SIG-M5 treated with dmso at 0.1 percent for 504 hours (cell line): ENCODE data around the gene ZNF791.
A peak's percentile ranks its signal among the peaks of the same experiment; 100 is the strongest.
"Not testable (repeated sequence)": the region's sequence is repeated elsewhere in the genome, so short reads cannot be mapped to it uniquely, and the experiment has no call there.

Experiments
- DNase-seq: peaks from one replicate; lab custom pipeline; 2025; ENCODE audit not compliant: unreplicated experiment; lab: John Stamatoyannopoulos, UW

The ZNF791 gene

DNA sequence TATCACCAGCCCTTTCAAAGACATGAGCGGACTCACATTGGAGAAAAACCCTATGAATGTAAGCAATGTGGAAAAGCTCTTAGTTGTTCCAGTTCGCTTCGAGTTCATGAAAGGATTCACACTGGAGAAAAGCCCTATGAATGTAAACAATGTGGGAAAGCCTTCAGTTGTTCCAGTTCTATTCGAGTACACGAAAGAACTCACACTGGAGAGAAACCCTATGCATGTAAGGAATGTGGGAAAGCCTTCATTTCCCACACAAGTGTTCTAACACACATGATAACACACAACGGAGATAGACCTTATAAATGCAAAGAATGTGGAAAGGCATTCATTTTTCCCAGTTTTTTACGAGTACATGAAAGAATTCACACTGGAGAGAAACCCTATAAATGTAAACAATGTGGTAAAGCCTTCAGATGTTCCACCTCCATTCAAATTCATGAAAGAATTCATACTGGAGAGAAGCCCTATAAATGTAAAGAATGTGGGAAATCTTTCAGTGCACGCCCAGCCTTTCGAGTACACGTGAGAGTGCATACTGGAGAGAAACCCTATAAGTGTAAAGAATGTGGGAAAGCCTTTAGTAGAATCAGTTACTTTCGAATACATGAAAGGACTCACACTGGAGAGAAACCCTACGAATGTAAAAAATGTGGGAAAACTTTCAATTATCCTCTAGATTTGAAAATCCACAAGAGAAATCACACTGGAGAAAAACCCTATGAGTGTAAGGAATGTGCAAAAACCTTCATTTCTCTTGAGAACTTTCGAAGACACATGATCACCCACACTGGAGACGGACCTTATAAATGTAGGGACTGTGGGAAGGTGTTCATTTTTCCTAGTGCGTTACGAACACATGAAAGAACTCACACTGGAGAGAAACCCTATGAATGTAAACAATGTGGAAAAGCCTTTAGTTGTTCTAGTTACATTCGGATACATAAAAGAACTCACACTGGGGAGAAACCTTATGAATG lies 17.6 kb downstream of the ZNF791 start:
- no peak for DNase-seq

DNA sequence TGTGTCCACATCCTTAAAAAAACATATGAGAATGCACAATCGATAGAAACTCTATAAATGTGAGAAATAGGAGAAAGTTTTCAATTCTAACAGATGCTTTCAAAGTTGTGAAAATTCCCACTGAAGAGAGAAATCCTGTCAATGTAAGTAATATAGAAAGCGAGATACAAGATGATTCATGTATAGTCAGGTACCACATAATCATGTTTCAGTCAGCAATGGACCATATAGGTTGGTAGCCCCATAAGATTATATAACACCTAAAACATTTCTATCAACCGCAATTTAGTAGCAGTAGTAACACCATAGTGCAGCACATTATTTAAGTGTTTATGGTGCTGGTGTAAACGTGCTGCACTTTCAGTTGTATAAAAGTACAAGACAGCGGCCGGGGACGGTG lies 18.5 kb downstream of the ZNF791 start:
- DNase-seq: no peak

DNA sequence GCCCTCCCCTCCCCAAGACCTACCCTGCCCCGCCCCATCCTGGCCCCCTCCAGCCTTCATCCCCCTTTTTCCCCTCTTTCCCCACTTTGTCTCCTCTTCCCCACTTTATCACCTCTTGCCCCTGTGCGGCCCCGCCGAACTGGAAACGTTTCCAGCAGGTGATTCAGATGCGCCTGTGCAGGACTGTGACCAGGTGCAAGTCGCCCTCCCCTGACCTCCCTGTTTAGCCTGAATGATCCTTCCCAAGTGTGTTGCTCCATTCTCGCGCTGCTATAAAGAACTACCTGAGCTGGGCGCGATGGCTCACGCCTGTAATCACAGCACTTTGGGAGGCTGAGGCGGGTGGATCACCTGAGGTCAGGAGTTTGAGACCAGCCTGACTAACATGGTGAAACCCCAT lies 25.9 kb downstream of the ZNF791 start:
- DNase-seq: no peak

DNA sequence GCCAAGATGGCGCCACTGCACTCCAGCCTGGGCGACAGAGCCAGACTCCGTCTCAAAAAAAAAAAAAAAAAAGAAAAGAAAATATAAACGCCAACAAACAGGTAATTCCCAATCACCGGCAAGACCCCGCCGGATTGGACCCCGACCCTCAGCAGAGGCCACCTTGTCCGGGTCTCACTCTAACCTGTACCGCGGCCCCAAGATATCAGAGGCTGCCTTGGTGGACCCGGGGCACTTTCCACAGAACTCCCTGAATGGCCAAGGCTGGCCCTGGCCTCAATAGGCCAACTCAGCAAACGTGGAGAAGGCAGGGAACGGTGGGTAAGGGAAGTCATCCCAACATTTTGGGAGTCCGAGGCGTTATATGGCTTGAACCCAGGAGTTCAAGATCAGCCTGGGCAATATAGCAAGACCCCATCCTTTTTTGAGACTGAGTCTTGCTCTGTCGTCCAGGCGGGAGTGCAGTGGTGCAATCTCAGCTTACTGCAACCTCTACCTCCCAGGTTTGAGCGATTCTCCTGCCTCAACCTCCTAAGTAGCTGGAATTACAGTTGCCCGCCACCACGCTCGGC lies 28.0 kb downstream of the ZNF791 start:
- no peak for DNase-seq

DNA sequence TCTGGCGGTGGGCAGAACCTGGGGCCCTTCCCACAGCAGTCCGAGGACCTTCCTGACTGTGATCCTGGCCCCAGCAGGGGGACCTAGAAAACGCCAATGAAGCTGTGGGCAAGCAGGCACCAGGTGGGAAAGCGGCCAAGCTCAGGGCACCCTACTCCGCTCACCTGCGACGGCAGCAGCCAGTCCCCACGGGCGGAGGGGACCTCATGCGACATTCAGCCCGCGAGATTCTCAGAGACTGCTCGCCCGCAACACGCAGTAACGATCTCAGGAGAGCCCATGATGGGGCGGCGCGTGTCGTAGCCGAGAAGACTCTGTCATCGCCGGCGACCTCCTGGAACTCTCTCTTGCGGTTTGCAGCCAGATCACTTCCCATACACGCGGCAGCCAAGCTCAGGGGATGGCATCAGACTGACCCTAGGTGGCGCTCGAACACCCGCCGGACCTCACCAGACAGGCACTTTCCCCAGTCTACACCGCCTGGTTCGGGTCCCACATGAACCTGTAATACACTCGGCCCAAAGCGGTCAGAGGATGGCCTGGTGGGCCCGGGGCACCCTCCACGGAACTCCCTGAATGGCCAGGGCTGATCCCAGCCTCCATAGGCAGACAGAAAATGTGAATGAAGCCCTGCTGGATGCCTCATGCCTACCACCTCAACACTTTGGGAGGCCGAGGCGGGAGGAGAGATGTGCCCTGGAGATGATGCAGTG lies 29.3 kb downstream of the ZNF791 start:
- no peak for DNase-seq

DNA sequence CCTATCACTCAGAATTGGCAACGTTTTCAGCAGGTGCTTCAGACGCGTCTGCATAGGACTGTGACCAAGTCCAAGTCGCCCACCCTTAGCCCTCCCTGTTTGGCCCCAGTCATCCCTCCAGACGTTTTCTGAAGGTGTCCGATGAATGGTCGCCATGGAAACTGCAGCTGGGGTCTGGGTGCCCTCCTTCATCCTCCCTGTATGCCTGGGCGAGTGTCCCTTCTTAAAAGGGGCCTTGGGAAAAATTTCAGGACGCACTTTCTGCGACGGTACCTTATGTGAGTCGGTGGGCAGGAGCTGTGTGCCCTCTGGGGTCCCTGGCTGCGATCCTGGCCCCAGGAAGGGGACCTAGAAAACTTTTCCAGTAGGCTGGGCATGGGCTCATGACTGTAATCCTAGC lies 30.7 kb downstream of the ZNF791 start:
- DNase-seq: no peak

DNA sequence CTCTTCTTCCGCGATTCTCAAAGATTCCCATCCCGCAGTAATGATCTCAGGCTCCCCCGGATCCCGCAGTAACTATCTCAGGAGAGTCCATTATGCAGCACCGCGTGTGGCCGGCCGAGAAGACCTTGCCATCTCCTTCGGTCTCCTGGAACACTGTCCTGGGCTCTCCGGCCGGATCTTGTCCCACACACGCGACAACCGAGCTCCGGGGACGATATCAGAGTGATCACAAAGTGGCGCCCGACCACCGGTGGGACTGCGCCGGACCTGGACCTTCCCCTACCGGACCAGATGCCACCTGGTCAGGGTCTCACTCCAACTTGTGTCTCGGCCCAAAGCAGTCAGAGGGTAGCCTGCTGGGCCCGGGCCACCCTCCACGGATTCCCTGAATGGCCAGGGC lies 31.8 kb downstream of the ZNF791 start:
- DNase-seq: no peak

DNA sequence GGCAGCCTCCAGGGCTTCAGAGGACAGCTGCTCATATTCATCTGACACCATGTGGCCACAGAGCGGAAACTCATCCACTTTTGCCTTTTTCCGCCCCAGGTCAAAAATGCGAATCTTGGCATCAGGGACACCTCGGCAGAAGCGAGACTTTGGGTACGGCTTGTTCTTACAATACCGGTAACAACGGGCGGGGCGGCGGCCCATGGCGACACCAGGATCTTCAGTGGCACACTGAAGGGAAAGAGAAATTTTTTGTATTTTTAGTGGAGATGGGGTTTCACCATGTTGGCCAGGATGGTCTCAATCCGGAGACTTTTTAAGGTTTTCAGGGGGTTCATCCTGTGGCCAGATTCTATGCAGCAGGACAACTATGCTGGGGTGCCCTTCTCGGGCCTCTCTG lies 33.0 kb downstream of the ZNF791 start:
- not testable (repeated sequence) for DNase-seq

DNA sequence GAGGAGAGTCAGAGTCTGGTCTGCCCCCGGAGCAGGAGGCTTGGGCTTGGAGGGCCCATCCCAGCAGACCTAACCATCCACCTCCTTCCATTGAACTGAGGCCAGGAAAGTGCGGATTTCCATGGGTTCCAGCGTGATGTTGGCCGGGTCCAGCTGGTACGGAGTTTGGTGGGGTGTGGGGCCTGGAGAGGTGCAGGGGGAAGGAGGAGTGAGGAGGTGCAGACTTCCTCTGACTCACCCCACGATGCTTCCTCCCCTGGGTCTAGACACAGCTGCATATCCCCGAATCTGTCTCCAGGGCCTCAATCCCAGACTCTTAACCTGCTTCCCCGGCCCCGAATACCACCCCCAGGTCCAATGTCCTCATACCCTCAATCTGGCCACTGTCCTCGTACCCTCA lies 35.8 kb downstream of the ZNF791 start:
- no peak for DNase-seq

DNA sequence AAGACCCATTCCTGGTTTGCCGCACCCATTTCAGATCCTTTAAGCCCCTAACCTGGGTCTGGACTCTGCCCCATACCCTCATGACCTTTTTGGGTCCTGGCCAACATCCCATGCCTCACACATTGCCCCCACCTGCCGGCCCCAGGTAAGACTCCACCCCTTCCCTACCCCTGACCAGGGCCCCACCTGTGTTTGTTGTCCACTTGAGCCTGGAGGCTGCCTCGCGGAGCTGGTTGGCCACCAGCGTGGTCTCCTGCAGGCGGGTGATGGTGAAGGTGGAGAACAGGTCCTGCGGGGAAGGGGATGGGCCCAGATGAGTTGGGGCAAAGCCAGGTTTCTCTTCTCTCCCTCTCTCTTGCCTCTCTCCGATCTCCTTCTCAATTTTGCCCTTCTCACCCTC lies 36.3 kb downstream of the ZNF791 start:
- DNase-seq: no peak

DNA sequence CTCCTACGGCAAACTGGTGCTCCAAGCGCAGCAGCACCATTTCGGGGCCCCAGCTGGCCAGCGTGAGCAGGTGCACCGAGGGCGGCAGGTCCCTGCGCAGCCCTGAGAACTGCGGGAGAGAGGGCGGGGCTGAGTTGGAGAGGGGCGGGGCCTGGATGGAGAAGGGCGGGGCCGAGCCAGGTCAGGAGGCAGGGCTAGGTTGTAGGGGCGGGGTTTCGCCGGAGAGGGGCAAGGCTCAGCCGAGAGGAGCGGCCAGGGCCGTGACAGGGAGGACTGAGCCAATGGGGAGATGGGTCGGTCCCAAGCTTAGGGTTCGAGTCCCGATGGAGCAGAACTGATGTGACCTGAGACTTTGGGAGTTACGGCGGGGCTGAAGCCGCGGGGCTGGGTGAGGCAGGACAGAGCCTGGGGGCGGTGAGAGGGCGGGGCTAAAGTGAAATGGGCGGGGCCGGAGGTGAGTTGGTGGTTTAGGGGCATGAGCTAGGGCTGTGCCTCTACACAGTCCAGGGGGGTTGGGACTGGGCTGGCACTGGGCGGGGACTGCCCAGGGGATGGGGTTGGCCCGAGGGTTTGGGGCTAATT lies 36.9 kb downstream of the ZNF791 start:
- DNase-seq: no peak

DNA sequence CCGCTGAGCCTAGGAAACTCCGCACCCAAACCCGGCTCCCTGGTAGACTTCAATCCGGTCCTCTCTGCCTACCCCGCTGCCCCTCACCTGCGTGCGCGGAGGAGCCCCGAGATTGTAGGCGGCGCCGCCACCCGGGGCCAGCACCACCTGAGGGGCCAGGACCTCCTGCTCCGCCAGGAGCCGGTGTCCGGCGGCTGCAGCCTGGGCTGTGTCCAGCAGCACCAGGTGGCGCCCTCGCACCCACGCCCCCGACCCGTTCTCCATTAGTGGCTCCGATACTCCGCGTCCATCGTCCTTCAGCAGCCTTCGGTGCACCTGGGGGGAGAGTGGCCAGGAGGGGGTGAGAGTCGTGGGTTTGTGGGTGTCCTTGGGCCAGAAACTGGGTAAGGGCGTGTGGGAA lies 37.4 kb downstream of the ZNF791 start:
- DNase-seq: no peak

DNA sequence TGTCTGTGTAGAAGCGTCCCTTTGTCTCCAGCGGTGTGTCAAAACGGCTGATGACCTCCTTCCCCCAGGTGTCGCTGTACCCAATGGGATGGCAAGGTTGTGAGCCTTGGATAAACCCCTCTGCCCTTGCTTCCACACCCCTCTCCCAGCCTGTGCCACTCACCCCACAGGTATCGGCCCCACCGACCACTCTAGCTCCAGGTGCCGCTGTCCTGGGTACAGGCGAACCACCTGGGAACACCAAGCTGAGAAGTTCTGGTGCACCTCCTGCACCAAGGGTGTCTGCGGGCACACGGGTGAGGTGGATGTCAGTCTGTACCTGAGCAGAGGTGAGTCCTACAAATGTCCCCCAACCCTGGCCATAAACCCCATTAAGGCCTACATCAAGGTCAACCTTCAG lies 39.2 kb downstream of the ZNF791 start:
- DNase-seq: no peak

DNA sequence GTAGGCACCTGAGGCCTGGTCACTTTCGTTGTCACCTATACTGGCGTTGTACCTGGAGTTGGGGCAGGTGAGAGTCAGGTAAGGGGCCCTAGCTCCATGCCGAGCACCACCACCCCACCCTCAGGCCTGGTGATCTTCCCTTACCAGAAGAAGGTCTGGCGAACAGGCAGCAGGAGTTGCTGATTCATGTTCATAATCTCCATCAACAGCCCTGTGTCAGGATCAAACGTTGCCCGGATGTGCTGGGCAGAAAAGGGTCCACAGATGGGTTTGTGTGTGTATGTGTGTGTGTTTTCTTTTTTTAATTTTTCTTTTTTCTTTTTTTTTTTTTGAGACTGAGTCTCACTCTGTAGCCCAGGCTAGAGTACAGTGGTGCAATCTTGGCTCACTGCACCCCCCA lies 41.5 kb downstream of the ZNF791 start:
- no peak for DNase-seq

DNA sequence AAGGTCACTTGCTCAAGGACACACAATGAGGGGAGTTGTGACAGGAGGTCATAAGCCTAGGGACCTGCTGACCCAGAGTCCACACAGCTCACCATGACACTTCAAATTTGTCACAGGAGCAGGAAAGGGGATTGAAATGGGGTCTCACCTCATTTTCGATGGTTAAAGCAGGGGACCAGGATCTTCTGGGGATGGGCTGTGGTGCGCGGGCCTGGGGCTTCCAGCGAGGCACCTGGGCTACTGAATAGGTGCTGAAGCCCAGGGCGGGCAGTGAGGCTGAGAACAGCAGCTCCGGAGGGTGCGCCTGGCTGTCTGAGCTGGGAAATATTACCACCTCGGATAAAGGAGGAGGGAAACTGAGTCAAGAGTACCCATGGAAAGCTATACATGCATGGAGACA lies 44.8 kb downstream of the ZNF791 start:
- DNase-seq: no peak

DNA sequence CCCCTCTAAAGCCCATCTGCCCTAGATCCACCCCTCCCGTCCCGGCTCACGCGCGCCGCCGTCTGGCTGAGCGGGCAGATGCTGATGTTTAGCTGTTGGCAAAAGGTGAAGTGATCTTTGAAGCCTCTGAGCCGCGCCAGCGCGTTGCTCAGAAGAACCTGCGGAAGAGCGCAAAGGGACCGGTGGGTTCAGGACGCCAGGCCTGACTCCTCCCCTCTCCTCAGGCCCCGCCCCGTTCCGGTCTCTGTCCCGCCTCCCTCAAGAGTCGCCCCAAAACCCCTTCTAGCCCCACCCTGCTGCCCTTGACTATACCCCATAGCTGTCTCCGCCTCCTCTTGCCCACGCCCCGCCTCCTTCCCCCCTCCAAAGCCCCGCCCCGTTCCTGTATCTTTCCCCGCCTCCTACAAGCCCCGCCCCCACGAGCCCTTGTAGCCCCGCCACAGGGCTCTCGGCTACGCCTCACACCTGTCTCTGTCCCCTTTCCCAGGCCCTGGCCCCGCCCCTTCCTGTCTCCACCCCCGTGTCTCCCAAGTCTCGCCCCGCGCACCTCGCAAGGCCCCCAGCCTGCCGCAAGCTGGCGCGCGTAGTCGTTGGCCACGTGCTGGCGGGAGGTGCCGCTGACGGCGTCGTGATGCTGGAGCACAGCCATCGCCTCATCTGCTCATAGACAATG lies 46.3 kb downstream of the ZNF791 start:
- DNase-seq: no peak

DNA sequence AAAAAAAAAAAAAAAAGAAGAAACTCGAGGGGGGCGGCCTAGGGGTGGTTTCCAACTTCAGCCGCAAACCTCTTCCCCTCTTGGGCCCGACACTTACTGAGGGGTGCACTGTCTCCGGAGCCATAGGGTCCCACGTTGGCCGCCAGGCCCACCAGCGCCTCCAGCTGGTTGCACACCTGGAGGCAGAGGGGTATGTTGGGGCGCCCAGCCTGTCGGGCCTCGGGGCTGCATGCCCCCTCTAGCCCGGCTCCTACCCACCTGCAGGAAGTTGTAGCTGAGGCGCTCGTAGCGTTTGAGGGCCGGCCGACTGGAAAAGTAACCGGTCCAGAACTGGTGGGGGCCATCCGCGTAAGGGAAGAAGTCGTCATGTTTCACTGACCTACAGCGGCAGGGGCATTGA lies 47.2 kb downstream of the ZNF791 start:
- no peak for DNase-seq

DNA sequence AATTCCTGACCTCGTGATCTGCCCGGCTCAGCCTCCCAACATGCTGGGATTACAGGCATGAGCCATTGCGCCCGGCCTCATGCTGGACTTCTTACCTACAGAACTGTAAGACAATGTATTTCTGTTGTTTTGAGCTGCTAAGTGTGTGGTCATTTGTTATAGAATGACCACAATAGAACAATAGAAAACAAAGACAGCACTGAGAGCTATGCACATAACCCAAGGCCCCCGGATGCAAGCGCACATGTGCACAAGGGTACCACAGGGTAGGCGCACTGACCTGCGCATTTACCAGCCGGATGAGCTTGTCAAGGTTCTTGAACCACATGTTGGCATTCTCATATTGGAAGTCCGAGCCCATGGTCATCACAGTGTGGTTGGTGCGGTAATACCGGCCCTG lies 50.3 kb downstream of the ZNF791 start:
- no peak for DNase-seq

DNA sequence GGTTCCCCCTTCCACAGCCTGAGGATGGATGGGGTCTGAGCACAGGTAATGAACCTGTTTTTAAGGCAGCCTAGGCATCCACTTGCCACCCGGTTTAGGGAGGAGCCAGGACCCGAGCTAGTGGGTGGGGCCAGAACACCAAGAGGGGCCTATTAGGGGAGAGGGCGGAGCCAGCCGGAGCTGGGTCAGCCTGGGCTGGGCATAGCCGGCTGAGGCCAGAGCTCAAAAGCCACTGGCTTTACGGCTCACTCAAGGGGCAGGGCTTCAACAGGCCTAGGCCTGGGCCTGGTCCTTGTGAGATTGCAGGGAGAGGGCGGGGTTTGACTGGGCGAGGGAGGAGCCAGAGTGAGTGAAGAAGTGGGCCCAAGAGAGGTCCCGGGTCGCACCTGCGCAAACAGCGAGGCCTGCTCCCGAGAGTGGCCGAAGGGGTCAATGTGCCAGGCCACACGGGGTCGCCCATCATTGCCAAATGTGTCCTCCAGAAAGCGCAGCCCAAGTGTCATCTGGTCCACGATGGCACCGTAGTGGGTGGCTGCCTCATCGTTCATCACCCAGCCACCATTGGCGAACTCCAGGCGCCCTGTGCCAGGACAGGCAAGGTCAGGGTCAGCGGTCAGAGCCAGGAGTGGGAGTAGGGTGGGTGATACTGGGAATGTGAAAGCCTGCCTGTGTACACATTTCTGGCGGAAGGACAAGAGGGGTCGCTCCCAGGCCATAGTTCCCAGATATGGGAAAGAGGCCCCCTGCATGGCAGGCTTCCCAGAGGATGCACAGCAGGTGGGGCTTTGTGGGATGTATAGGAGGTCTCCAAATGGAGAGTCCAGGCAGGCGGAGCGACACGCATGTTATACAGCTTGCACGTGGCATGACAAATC lies 53.9 kb downstream of the ZNF791 start:
- peak; percentile 2 for DNase-seq

DNA sequence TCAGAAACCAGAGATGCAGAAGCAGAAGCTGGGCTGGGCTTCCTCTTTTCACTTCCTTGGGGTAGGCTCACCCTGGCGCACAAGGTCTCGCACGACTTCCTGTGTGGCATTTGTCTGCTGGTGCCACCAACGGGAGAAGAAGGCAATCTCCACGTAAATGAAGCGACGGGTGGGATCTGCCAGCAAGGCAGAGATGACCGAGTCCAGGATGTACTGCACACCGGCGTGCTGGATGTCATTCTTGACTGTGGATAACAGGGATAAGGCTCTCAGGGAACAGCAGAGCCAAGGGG lies 54.5 kb downstream of the ZNF791 start:
- DNase-seq: peak; percentile 83
